HG02571 (cell line): ENCODE data around the gene EFNB1.

Experiments used
- ATAC-seq: cut with Tn5 transposase; IDR thresholded peaks from one replicate; pipeline ENCODE4 v1.9.1; 2021; ENCODE audit warnings: mild to moderate bottlenecking, moderate library complexity; ENCODE audit not compliant: unreplicated experiment

The EFNB1 gene

DNA sequence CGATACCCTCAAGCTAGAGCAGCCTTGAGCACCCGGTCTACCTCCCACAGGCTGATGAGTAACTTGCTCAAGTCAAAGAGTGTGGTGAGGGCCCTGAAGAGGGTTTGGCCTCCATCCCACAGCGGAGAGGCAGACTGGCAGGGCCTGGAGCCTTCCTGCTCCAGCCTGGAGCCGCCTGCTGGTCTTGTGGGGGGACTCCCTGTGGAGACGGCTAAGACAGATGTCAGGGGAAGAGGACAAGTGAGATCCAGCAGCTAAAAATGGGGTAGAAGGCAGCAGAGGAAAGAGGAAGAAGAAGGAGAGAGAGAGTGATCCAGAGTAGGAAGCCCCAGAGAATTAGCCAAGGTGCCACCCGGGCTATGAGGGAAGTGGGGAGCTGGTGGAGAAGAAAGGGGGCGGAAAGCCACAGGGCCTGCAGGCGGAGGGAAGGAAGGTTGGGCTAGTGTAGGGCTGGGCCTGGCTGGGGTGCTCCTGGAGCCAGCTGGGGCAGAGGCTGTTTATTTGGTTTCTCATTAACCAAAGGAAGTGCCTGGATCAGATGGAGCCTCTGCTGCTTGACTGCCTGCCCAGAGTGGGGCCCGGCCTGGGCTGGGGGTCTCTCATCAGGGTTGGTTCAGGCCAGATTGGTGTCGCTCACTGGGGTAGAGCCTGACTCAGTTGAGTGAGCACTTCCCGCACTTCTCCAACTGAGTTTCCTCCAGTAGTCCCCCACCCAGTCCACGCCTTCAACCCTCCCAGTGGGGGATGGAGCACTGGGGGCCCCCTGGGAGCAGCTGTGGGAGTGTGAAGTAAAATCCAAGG lies 14.2 kb downstream of the EFNB1 start:
- no peak for ATAC-seq

DNA sequence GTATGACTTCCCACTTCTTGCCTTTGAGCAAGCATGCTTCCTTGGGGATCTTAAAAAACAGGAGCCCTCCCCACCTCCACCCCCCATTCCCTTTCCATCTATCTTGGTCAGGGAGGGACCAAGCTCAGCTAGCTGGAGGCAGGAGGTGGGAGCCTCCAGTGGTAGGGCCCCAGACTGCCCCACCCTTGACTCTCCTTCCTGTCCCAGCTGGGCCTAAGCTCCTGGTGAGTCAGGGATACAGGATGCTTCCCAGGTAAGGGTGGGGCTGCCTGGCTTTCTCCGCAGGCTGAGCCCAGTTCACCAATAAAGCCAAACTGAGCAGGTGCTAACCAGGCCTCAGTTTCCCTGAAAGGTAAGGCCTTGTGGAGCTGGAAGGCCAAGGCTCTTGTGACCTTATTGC lies 15.2 kb downstream of the EFNB1 start:
- no peak for ATAC-seq

GRCh38 chrX:68844581-68844980 lies 15.8 kb downstream of the EFNB1 start:
- no peak for ATAC-seq

GRCh38 chrX:68846536-68846935 lies 17.7 kb downstream of the EFNB1 start:
- no peak for ATAC-seq

GRCh38 chrX:68847172-68847571 lies 18.4 kb downstream of the EFNB1 start:
- no peak for ATAC-seq

DNA sequence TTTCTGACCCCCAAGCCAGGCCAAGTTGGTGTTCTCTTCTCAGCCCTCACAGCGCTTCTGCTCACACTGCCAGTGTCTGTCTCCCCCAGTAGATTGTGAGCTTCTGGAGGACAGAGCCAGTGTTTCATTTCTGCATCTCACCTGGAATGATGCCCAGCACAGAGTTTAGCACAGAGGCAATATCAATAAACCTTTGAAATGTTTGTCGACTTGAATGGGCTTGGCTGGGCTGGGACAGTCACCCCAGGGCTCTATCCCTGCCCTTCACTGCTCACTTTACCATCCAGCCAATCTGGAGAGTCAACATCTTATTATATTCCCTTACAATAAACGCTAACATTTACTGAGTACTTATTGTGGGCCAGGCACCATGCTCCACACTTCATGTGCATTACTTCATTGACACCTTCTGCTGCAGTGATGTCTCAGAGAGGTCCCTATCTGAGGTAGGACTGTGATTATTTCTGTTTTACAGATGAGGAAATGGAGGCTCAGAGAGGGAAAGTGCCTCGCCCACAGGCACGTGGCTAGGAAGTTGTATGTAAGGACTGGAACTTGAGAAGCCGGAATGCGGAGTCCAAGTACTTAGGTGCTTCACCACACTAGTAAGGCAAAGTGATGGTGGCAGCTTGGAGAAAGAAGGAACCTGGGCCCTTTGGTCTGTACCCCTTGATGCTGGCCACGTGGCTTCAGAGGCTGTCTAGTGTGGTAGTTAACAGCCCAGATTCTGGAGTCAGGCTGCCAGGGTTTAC lies 19.5 kb downstream of the EFNB1 start:
- ATAC-seq = no peak

DNA sequence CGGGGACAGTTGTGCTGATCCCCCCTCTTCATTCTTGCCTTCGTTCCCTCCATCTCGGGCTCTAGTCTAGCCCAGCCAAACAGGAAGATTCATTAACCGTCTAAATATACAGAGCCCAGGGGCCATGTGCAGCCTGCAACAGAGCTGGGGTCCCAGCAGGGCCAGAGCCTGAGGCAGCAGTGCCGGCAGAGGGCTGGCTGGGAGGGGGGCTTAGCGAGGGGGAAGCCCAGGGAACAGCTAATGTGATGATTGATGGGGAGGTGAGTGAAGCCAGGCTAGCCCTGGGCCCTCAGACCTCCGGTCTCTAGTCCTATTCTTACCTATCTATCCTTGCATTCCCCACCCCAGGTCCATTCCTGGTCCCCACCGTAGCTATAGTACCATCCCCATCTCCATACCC lies 22.3 kb downstream of the EFNB1 start:
- no peak for ATAC-seq

DNA sequence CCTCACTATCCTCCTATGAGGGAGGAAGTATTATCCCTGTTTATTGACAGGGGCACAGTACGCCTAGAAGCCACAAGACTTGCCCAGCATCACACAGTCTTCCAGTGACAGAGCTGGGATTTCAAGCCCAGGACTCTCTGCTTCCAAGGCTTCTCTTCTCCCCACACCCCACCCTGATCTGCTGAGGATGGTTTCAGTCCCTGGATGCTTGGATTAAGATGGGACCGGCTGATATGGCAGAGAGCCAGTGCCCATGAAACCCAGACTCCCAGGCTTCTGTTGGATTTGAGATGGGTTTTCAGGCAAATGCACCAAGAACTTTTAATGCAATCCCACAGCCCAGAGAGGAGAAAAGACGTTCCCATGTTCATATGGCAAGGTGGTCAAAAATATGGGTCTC lies 23.2 kb downstream of the EFNB1 start:
- ATAC-seq = no peak

GRCh38 chrX:68853665-68854251 lies 24.9 kb downstream of the EFNB1 start:
- no peak for ATAC-seq

DNA sequence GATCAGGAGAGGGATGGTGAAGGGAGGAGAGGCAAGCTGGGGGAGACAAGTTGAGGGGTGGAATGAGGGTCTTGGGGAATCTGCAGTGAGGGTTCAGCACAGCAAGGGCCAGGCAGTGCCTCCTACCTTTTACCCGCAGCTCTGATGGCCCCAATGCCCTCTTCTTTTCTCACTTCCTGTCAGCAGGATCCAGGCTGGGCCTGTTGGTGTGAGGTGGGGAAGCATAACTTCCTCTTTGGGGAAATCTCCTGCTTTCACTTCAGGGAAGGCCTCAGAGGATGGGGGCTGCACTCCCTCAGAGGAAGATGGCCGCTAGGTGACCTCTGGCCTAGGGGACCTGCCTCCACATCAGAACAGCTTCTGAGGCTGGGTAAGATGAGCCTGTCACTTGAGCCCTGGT lies 36.5 kb downstream of the EFNB1 start:
- ATAC-seq = no peak

GRCh38 chrX:68865926-68866325 lies 37.1 kb downstream of the EFNB1 start:
- ATAC-seq = no peak

DNA sequence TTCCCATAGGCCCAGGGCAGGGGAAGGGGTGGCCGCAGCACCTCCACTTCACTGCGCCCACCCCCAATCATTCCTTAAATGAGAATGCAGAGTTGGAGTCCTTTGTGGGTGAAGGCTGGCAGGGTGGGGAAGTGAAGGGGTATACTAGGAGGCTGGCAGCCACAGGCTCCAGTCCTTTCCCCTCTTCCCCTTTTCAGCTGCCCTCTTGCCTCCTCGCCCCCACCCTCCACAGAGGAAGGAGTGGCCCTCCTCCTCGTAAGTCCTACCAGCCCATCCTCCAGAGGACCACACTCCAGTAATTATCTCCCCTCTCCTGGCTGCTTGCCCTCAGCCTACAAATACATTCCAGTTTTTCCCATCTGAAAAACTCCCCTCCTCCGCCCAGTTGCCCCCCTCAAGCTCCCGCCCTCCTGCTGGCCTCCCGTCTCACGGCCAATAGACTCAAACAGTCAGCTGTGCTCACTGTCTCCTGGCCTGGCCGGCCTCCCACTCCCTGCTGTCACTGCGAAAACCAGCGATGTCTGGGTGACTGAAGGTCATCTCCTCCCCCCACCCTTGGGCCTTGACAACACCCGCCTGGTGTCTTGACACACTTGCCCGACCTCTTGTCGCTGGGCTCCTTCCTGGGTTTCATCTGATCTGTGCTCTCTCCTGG lies 38.8 kb downstream of the EFNB1 start:
- ATAC-seq = no peak

DNA sequence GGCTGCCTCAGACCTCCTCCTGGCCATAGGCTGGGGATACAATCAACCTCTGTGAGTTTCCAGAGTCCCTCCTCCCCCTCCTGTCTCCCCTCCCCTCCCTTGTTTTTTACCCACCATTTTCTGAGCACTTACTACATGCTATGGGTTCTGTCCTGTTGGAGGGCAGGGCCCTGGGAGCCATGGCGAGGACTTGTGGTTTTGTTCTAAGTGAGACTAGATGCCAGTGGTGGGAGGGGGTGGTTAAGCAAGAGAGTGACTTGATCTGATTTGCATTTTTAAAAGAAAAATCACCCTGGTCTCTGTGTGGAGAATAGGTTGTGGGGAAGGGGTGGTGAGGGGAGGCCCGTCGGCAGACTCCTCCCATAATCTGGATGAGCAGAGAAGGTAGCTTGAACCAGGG lies 39.5 kb downstream of the EFNB1 start:
- ATAC-seq = no peak

- ATAC-seq = no peak
Observed at GRCh38 chrX:68868902-68869800, 40.3 kb downstream of the EFNB1 start.

- ATAC-seq = no peak
Observed at GRCh38 chrX:68870357-68870756, 41.5 kb downstream of the EFNB1 start.

DNA sequence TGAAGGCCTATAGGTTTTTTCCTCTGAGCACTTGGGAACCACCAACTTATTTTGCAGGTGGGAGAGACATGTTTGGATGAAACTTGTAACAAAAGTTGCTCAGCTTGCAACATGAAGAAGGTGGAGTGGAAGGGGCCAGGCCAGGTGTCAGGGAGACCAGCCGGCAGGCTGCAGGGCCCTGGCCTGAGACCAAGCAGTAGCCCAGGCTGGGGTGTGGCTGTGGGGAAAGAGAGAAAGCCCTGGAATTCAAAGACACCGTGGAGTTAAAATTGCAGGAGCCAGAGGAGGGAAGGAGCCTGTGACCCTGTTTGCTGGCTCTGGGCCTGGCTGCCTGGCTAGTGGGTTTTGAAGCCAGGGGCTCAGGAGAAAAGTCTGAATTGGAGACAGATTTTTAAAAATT lies 43.4 kb downstream of the EFNB1 start:
- ATAC-seq = no peak

DNA sequence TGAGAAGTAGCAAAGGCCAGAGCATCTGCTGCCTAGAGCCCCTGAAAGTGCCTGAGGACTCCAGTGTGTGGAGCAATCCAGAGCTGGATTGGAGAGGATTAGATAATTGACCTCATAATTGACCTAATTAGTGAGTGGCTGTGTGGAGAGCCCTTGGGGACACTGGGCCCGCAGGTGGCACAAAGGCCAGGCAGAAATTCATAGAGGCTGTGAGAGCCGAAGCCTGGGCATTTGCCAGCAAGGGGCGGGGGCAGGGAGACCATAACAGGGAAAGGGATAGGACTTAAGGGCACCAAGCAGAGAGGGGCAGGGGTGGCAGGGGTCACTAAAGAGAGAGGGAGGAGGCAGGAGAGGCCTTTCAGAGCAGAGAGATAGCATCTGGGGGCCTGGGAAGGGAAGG lies 45.3 kb downstream of the EFNB1 start:
- no peak for ATAC-seq

DNA sequence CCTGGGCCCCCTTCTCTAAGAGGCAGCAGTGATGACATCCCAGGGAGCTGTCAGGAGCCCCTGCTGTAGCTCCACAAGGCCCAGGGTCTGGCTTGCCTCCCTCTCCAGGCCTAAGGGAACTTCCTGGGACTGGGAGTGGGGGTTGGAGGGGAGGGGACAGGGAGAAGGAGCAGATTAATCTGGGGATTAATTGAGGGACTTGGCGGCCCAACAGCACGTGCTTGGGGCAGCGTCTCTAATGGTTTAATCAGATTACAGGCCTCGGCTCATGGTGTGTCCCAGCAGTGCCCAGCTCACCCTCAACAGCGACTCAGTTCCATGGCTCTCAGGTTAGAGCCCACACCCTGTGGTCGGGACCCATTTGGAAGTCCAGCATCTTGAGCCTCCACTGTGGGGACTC lies 47.9 kb downstream of the EFNB1 start:
- ATAC-seq = no peak

- ATAC-seq = no peak
Observed at GRCh38 chrX:68877606-68878005, 48.8 kb downstream of the EFNB1 start.

GRCh38 chrX:68878977-68879645 lies 50.3 kb downstream of the EFNB1 start:
- no peak for ATAC-seq
